GM04503 (cell line): Measurements from ENCODE around the gene RAB43.
"Not testable (repeated sequence)": the region's sequence is repeated elsewhere in the genome, so short reads cannot be mapped to it uniquely, and the experiment has no call there.

Experiments
- DNase-seq: peaks from one replicate; pipeline ENCODE4 v3.0.0-alpha.2; 2012; ENCODE audit warnings: low read depth

The RAB43 gene

GRCh38 chr3:129087904-129088303 is 33.7 kb downstream of the RAB43 start:
- not testable (repeated sequence) for DNase-seq

GRCh38 chr3:129087138-129087702 is 34.4 kb downstream of the RAB43 start:
- DNase-seq, result no peak

- no peak for DNase-seq
Observed at GRCh38 chr3:129085818-129086217, 35.8 kb downstream of the RAB43 start.

GRCh38 chr3:129085165-129085715 is 36.4 kb downstream of the RAB43 start:
- no peak for DNase-seq

GRCh38 chr3:129084501-129084900 is 37.1 kb downstream of the RAB43 start:
- DNase-seq, result no peak

GRCh38 chr3:129082026-129082425 is 39.6 kb downstream of the RAB43 start:
- DNase-seq, result no peak

- DNase-seq, result no peak
Observed at GRCh38 chr3:129081503-129081902, 40.1 kb downstream of the RAB43 start.

GRCh38 chr3:129078510-129078909 is 43.1 kb downstream of the RAB43 start:
- no peak for DNase-seq

- DNase-seq, result no peak
Observed at GRCh38 chr3:129077222-129077621, 44.4 kb downstream of the RAB43 start.

- DNase-seq, result no peak
Observed at GRCh38 chr3:129070086-129070885, 51.3 kb downstream of the RAB43 start.

- DNase-seq, result not testable (repeated sequence)
Observed at GRCh38 chr3:129069313-129070085, 52.1 kb downstream of the RAB43 start.

GRCh38 chr3:129068291-129068886 is 53.2 kb downstream of the RAB43 start:
- DNase-seq, result no peak

GRCh38 chr3:129067719-129068118 is 53.9 kb downstream of the RAB43 start:
- not testable (repeated sequence) for DNase-seq

GRCh38 chr3:129065720-129066073 is 55.9 kb downstream of the RAB43 start:
- no peak for DNase-seq

GRCh38 chr3:129065016-129065719 is 56.4 kb downstream of the RAB43 start:
- DNase-seq, result no peak

- no peak for DNase-seq
Observed at GRCh38 chr3:129063841-129064482, 57.6 kb downstream of the RAB43 start.

GRCh38 chr3:129063091-129063640 is 58.4 kb downstream of the RAB43 start:
- no peak for DNase-seq

- no peak for DNase-seq
Observed at GRCh38 chr3:129061888-129062834, 59.4 kb downstream of the RAB43 start.

- no peak for DNase-seq
Observed at GRCh38 chr3:129061023-129061887, 60.3 kb downstream of the RAB43 start.
